ENCODE results near the gene CYP26C1.

CYP26C1 gene

GRCh38 chr10:93064874-93065660, 4.5 kb downstream of the CYP26C1 start:
- no peak for DNase-seq

GRCh38 chr10:93065675-93066543, 5.3 kb downstream of the CYP26C1 start:
- DNase-seq: no peak

- no peak for DNase-seq
These were observed 5.9 kb downstream of the CYP26C1 start for GRCh38 chr10:93066544-93066913.

- DNase-seq: no peak
These were observed 7.1 kb downstream of the CYP26C1 start for GRCh38 chr10:93067443-93068365.

GRCh38 chr10:93068411-93069244, 8.0 kb downstream of the CYP26C1 start:
- no peak for DNase-seq

GRCh38 chr10:93069245-93069561, 8.6 kb downstream of the CYP26C1 start:
- no peak for DNase-seq

GRCh38 chr10:93070378-93071176, 10.0 kb downstream of the CYP26C1 start:
- no peak for DNase-seq

- no peak for DNase-seq
These were observed 10.5 kb downstream of the CYP26C1 start for GRCh38 chr10:93071177-93071472.

- no peak for DNase-seq
These were observed 11.2 kb downstream of the CYP26C1 start for GRCh38 chr10:93071674-93072224.

GRCh38 chr10:93072225-93072712, 11.7 kb downstream of the CYP26C1 start:
- no peak for DNase-seq

GRCh38 chr10:93072713-93073538, 12.3 kb downstream of the CYP26C1 start:
- DNase-seq: no peak

GRCh38 chr10:93073539-93074146, 13.0 kb downstream of the CYP26C1 start, which contains the start of gene CYP26A1:
CYP26A1 (plus strand) TSS chr10:93073893; CDS start chr10:93073935, 42 bp downstream.
- DNase-seq: no peak

GRCh38 chr10:93074147-93074596, 13.6 kb downstream of the CYP26C1 start:
- DNase-seq: no peak

GRCh38 chr10:93074597-93075368, 14.2 kb downstream of the CYP26C1 start:
- DNase-seq: no peak

- no peak for DNase-seq
These were observed 15.0 kb downstream of the CYP26C1 start for GRCh38 chr10:93075369-93076221.

- DNase-seq: no peak
These were observed 16.3 kb downstream of the CYP26C1 start for GRCh38 chr10:93076871-93077270.

GRCh38 chr10:93077860-93078337, 17.3 kb downstream of the CYP26C1 start:
- DNase-seq: no peak
